GM21447 (cell line): ENCODE measurements around the gene XRCC5.
"Not testable (repeated sequence)": the region's sequence is repeated elsewhere in the genome, so short reads cannot be mapped to it uniquely, and the experiment has no call there.

Experiments used
- ATAC-seq: cut with Tn5 transposase; IDR thresholded peaks from one replicate; pipeline ENCODE4 v1.9.1; 2021; ENCODE audit not compliant: unreplicated experiment

The XRCC5 gene

DNA sequence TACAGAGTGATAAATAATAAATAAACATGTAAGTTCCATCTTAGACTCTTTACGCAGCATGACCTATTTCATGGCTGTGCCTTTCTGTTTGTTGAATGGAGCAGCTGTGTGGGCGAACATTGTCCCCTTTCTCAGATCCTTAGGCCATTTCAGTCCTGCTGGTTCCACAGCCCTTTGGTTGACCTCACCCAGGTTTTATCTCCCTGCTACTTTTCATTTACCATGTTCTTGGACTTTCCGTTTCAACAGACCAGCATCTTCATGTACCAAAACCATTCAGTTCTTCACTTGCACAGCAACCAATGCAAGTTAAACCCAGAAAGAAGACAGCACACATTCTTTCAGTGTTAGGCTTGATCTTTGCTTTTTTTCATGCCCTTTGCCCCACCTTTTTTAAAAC lies 83.8 kb downstream of the XRCC5 start:
- ATAC-seq: no peak

DNA sequence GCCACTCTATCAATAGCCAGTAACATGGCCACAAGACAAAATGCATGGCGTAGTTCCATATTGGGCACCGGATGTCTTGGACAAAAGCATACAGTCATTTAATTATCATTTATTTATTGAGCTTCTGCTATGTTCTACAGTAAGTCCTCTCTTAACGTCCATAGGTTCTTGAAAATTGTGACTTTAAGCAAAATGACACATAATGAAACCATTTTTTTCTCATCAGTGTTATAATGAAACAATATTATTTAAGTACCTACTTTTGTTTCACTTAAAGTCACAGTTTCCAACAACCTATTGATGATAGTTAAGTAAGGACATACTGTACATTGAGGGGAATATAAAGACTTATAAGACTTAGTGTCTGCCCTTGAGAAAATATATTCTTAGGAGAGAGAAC lies 84.9 kb downstream of the XRCC5 start:
- no peak for ATAC-seq

DNA sequence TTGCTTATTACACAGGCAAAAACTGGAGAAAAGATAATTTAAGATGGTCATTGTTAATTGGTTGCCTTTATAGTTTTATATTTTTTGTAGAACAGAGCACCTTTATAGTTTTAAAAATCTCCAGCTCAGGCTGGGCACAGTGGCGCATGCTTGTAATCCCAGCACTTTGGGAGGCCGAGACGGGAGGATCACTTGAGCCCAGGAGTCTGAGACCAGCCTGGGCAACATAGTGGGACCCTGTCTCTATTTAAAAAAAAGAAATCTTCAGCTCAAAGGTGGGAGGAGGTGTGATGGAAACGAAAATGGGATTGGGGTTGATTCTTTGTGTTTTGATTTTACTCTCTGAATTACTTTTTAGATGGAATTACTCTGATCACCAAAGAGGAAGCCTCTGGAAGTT lies 85.4 kb downstream of the XRCC5 start:
- ATAC-seq: no peak

DNA sequence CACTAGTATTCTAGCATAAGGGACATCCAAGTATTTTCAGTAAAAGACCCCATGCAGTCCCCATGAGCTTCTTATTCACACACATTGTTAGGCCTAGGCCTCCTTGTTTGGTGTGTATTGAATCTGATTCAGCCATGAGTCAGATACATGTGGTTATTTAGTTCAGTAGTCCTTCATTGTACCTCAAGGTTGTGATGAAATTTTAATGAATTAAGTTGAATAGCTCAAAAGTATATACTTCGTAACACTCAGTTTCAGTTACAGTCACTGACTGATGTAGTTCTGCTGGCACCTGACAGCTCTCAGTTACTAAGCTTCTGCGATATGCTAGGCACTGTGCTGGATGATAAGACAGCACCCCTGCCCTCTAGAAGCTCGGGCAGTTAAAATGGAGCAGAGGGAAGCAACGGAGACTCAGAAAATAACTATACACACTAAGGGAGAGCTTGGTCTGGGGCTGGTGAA lies 86.4 kb downstream of the XRCC5 start:
- no peak for ATAC-seq

DNA sequence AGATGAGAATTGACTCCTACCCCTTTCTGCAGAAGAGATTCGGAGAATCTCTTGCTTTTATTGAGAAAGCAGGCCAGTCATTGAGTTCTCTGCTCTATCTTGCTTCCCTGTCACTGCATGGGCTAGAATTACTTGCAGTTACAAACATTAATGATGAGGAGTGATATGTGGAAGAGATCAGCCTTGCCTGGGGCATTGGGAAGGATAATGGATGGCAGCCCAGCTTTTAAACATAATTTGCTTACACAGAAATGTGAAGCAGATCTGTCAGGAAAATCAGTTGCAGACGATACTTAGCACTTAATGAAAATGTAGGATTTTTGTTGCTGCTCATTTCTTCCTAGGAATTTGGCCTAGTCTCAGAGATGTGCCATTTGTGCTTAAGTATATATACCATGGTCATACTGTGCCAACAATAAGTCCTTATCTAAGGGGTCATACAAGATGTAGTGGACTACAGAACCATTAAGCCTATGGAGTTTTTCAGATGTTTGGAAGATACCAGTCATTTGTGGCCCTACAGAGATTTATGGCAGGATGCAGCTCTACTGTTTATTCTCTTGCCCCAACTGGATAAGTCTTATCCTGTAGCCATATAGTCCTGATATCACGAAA lies 92.7 kb downstream of the XRCC5 start:
- ATAC-seq: no peak

DNA sequence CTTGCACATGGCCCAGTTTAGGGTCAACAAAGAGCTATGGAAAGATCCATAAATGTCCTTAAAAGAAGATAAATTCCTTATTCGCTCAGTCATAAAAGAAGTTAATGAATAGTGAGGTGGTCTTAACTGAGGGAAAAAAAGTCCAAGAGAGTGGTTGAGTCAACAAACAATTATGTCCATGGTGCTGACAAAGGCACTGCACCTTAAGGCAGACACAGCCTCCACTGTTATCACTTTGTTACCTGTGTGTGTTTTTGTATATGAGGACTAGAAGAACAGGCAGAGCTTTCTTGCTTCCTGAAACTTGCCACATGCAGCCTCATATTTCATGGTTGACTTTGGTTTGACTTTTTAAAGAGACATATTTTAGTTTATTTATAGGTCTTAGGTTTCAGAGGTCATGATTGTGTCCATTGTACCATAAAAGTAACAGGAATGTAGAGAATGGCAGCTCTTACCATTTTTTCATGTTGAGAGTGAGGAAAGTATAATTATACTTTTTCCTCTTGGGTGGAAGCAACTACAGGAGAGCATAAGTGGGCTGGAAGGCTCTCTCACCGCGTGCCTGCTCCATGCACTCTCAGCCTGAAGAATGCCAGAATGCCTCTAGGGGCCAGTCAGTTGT lies 93.6 kb downstream of the XRCC5 start:
- ATAC-seq: no peak

DNA sequence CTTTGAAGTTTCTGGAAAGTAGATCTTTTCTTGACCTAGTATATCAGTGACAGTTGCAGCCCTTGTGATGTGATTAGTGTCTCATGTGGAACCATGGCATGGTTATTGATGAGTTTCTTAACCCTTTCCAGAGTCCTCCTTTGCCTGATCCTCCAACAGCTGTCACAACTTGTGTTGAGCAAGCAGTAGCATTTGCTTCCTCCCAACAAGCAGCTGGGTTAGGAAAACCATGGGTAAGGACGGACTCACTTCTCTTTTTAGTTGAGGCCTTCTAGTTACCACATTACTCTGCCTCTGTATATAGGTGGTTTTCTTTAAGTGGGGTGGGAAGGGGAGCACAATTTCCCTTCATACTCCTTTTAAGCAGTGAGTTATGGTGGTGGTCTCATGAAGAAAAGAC lies 96.3 kb downstream of the XRCC5 start:
- ATAC-seq: no peak

DNA sequence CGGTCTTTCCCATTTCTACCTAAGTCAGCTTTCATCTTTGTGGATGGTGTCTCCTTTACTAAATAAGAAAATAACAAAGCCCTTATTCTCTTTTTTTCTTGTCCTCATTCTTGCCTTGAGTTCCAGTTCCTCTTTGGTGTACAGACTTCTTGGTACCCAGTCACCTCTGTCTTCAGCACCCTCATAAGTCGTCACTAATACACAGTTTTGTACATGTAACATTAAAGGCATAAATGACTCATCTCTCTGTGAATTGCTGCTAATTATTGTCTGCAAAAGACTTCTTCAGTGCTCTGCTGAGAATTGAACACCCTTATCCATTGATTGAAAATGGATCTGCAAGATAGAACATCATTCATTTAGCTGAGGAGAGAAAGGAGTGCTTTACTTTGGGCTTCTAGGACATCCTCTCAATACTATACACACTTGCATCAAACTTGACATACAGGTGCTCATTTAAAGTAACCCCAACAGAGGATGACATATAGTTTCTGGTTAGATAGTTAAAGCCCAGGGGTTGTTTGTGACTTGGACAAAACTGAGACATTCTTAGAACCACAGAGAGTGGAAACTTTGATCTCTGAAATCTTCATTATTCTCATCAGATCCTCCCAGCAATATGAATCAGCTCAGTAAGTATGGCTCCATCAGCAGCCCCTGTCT lies 97.0 kb downstream of the XRCC5 start:
- ATAC-seq: peak; percentile 72

DNA sequence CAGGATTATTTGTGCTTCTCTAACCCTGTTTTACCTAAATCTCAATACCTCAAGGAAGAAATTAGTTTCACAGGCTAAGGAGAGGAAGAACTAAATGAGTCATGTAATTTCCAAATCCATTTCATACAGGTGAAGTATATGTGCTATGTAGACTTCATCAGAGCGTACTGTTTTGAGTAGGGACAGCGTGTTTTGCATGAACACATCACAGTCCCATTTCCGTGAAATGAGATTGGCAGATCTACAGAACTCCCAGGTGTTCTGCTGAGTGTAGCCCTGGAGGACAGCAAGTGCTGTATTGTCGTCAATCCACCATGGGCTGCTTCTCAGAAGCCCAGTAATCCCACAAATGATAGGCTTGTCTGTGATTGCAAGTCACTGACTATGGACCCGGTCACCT lies 97.7 kb downstream of the XRCC5 start:
- peak; percentile 63 for ATAC-seq

DNA sequence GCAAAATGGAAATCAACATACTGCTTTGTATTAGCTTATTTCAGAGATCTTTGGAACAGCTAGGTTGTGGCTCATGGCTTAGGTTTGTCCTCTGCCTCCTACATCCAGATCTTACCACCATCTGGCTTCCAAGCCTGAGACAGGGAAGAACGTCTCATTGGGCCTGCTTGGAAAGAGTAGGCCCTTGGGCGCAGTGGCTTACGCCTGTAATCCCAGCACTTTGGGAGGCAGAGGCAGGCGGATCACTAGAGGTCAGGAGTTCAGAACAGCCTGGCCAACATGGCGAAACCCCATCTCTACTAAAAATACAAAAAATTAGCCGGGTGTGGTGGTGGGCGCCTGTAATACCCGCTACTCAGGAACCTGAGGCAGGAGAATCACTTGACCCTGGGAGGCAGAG lies 99.5 kb downstream of the XRCC5 start:
- not testable (repeated sequence) for ATAC-seq

DNA sequence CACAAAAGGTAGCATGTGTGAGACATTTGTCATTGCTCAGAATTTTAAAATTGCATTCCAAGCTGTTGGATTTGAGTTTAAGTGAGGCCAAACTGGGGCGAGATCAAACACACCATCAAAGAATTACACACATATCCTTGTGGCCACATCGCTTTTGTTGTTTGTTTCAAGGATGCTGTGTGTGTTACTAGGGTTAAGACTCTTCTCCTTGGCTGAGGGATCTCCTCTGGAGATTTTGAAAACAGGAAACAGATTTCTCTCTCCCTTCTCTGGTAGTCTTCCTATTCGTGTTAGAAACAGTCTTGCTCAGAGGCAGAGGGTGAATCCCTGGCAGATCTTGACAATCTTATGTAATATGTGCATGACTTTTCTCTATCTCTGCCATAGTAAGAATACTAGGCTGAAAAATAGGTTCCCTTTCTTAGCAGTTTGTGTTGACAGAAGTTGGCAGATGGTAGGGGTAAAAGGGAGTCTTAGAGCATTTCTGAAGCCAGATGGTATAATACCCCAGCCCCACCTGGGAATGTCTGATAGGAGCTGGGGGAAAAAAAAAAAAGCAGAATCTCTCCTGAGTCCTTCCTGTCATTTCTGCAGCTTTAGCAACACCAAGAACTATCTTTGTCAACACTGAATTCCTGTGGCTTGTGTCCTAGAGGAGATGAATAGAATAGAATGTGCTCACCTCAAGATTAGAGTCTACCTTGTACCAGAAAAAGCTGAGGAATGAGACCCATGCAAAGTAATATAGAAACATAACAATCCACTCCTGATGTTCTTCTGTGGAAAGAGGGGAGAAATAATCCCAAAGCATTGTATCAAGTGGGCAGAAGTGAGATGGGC lies 101.8 kb downstream of the XRCC5 start:
- no peak for ATAC-seq

DNA sequence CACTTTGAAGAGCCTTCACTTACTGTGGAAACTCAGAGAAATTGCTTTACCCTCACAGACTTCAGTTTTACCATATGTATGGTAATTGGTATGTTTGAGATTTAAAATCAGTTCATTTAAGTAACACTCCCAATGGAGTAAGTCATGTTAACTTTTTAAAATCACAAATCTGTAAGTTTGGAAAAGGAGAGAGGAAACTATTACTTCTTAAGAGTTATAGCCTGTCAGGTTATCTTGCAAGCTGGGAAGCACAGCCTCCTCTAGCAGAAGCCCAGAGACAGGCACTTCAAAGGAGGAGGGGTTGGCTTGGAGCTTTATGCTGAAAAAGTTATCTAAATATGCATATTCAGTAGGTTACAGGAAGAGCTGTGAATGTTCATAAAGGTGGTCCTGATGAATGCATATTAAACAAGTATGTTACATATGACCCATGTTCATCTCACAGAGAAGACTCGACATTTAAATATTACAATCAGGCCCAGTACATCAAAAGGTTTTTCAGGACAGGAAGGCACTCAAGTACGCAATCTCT lies 102.5 kb downstream of the XRCC5 start:
- no peak for ATAC-seq

DNA sequence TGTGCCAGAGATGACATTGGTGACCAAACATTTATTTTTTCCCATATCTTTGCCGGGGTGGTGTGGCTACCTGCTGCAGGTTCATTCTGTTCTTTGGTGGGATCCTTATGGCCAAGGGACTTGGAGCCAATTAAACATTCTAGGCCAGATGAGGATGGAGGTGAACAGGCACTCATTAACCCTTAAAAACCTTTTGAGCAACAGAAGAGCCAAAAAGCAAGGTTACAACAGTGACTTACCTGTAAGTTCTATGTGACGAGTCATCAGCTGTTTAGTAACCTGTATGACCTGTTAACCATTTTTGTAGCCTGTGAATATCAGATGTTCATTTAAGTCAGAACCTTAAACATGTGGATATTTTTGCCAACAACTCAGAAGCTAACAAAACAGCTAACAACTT lies 105.6 kb downstream of the XRCC5 start:
- no peak for ATAC-seq

DNA sequence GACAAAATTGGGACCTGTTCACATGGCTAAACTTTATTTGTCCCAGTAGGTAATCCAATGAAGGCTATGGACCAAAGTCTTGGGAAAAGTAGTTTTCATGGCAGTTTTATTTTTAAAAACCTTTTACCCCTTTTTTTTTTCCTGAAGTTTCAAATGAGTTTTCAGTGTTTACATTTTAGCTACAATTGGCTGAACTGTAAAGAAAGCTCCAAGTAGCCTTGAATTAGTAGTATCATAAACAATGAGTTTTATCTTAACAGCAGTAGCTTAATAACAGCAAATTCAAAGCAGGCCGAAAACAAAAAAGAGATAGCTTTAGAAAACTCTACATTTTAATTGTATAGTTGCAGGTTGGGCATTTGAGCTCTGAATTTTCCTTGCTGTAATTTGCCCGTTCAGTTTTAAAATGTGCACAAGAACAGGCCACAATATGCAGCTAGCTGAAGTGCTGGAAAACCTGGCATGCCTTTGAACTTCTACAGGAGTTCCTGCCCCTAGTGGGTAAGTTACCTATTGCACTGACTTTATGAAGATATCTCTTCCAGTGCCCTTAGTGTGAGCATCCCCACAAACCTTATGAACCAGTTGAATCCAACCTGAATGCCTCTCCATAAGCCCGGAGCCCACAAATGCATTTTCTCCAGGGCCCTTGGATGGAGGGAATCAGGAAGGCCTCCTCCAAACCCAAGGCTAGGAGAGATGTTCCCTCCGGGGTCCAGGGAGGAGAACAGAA lies 106.7 kb downstream of the XRCC5 start:
- peak; percentile 37 for ATAC-seq

DNA sequence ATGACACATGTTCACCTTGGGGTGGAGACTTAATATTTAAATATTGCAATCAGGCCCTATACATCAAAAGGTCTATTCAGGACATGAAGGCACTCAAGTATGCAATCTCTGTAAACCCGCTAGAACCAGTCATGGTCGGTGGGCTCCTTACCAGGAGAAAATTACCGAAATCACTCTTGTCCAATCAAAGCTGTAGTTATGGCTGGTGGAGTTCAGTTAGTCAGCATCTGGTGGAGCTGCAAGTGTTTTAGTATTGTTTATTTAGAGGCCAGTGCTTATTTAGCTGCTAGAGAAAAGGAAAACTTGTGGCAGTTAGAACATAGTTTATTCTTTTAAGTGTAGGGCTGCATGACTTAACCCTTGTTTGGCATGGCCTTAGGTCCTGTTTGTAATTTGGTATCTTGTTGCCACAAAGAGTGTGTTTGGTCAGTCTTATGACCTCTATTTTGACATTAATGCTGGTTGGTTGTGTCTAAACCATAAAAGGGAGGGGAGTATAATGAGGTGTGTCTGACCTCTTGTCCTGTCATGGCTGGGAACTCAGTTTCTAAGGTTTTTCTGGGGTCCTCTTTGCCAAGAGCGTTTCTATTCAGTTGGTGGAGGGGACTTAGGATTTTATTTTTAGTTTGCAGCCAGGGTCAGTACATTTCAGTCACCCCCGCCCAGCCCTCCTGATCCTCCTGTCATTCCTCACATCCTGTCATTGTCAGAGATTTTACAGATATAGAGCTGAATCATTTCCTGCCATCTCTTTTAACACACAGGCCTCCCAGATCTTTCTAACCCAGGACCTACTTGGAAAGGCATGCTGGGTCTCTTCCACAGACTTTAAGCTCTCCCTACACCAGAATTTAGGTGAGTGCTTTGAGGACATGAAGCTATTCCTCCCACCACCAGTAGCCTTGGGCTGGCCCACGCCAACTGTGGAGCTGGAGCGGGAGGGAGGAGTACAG lies 108.1 kb downstream of the XRCC5 start:
- ATAC-seq: no peak

DNA sequence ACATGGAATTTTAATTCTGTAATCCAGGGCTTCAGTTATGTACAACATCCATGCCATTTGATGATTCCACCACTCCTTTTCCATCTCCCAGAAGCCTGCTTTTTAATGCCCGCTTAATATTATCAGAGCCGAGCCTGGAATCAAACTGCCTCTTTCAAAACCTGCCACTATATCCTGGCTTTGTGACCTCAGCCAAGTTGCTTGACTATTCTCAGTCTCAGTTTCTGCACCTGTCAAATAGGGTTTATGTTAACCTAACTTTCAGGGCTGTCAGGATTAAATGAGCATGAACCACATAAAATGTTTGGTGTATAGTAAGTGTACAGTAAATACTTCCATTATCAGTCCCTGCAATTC lies 108.7 kb downstream of the XRCC5 start:
- peak; percentile 44 for ATAC-seq

DNA sequence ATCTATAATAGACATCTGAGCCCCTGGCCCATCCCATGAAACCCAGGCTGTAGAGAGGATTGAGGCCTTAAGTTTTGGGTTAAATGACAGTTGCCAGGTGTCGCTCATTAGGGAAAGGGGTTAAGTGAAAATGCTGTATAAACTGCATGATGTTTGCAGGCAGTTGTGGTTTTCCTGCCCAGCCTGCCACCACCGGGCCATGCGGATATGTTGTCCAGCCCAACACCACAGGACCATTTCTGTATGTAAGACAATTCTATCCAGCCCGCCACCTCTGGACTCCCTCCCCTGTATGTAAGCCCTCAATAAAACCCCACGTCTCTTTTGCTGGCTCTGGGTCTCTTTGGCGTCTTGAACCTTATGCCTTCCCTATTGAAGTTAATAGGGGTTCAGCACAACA lies 110.7 kb downstream of the XRCC5 start:
- no peak for ATAC-seq

DNA sequence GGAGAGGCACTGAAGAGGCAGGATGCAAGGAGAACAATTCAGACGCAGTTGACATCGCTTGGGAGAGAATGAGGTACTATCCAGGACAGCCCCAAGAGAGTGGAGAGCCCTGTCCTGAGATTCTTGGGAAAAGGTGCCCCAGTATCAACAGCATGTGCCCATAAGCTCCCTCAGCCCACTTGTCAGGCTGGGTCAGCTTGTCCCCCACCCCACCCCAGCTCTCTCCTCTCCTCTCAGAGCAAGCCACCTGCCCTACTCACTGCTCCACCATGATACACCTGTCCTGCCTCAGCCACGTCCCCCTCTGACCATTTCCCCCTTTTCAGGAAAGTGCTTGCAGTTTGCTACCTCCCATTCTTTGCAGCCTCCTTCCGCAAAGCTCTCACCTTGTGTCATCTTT lies 111.8 kb downstream of the XRCC5 start:
- ATAC-seq: no peak

DNA sequence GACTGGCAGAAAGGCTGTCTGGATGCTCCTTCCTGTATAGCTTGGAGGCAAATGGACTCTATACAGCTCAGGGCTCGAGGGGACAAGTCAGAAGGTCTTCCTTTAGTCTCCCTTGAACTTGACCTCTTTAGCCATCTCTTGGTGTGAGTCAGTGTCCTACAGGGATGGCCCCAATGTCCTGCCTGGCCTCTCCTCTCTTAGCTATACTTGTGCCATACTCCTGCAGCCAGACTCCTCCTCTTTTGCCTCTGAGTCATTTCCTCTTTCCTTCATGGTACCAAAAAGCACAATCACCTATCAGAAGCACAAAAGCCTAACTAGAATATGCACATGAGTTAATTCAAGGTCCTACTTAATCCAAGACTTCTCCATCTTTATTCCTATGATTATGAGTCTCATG lies 112.7 kb downstream of the XRCC5 start:
- no peak for ATAC-seq
